PC-3 (cell line): ENCODE data around the gene ATRAID.

Experiments
- CTCF ChIP-seq: fragments of 300-600 bp; sonication (generic); conservative IDR thresholded peaks from 2 replicates; pipeline ENCODE4 v1.5.1; 2017; ENCODE audit warnings: antibody characterized with exemption, low read depth, mild to moderate bottlenecking, low read length
- EZH2 ChIP-seq: fragments of 300-600 bp; sonication (generic); IDR thresholded peaks from one replicate; pipeline ENCODE4 v1.6.1; 2017; ENCODE audit warnings: antibody characterized with exemption, mild to moderate bottlenecking, low read length; ENCODE audit not compliant: unreplicated experiment
- EZH2phosphoT487 ChIP-seq: fragments of 300-600 bp; sonication (generic); IDR thresholded peaks from 2 replicates; pipeline ENCODE4 v1.6.1; 2018; ENCODE audit warnings: mild to moderate bottlenecking, antibody characterized with exemption, low read length, borderline replicate concordance

DNA sequence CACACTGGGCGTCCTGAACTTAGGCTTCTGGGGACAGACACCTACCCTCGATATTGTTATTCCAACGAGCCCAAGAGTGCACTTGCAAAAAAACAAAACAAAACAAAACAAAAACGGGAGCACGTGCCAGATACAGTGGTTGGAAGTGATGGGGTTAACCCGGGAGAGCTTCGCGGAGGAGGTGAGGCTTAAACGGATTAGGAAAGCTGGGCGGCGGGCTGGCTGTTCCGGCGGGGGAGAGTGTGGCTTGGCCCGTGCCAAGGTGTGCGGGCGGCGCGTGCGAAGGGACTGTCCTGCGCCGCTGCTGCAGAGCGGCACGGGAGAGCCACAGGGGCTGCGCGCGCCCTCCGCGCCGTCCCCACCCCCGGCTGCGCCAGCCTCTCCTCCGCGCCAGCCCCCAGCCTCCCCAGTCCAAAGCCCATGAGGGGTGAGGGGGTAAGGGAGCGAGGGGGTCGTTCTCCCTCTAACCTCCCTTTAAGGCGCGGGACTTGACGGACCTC lies 52.5 kb downstream of the ATRAID start:
- TF ChIP-seq EZH2 = no peak
- no peak for TF ChIP-seq CTCF
- TF ChIP-seq EZH2phosphoT487 = peak; percentile 63; the same call in 1 of the 2 replicates
